ENCODE results near the gene LHX1.

The LHX1 gene

GRCh38 chr17:36935671-36936454 lies 1.4 kb upstream of the LHX1 start:
- ATAC-seq, result peak; percentile 15

GRCh38 chr17:36936455-36937000 lies 747 bp upstream of the LHX1 start:
- ATAC-seq, result no peak
- TF ChIP-seq ISL1 (CRISPR knock-in tag; IDR thresholded peaks at IDR 0.05) (no peak), CSDC2 (CRISPR knock-in tag; IDR thresholded peaks at IDR 0.05) (no peak), ESRRG (CRISPR knock-in tag; IDR thresholded peaks at IDR 0.05) (no peak), POU6F1 (CRISPR knock-in tag; IDR thresholded peaks at IDR 0.05; ENCODE audit: borderline replicate concordance, low read depth) (no peak), ZNF565 (CRISPR knock-in tag; conservative IDR thresholded peaks at IDR 0.05; ENCODE audit: low read depth) (no peak)

More at GRCh38 chr17:36935671-36936454, 1.4 kb upstream of the LHX1 start:
- TF ChIP-seq ZC3H10 (CRISPR knock-in tag; IDR thresholded peaks at IDR 0.05) (no peak), ZNF70 (CRISPR knock-in tag; IDR thresholded peaks at IDR 0.05) (no peak), POU6F1 (CRISPR knock-in tag; IDR thresholded peaks at IDR 0.05; ENCODE audit: borderline replicate concordance, low read depth) (no peak), ZFP30 (CRISPR knock-in tag; IDR thresholded peaks at IDR 0.05) (no peak), CSDC2 (CRISPR knock-in tag; IDR thresholded peaks at IDR 0.05) (no peak), GLIS3 (CRISPR knock-in tag; IDR thresholded peaks at IDR 0.05) (no peak), ZFP3 (CRISPR knock-in tag; IDR thresholded peaks at IDR 0.05) (no peak), ZNF8 (CRISPR knock-in tag; IDR thresholded peaks at IDR 0.05) (no peak), OSR1 (CRISPR knock-in tag; IDR thresholded peaks at IDR 0.05) (no peak), ISL1 (CRISPR knock-in tag; IDR thresholded peaks at IDR 0.05) (no peak), BACH2 (CRISPR knock-in tag; IDR thresholded peaks at IDR 0.05; ENCODE audit: borderline replicate concordance) (no peak), PPARA (CRISPR knock-in tag; IDR thresholded peaks at IDR 0.05; ENCODE audit: borderline replicate concordance) (no peak)

GRCh38 chr17:36937959-36938565 lies 787 bp downstream of the LHX1 start:
- ATAC-seq, result peak; percentile 5; the same call in 1 of the 3 replicates
- TF ChIP-seq GLIS3 (CRISPR knock-in tag; IDR thresholded peaks at IDR 0.05) (no peak), CSRNP3 (CRISPR knock-in tag; IDR thresholded peaks at IDR 0.05) (no peak), ISL1 (CRISPR knock-in tag; IDR thresholded peaks at IDR 0.05) (no peak), ZFP3 (CRISPR knock-in tag; IDR thresholded peaks at IDR 0.05) (no peak)

GRCh38 chr17:36938566-36939051 lies 1.3 kb downstream of the LHX1 start:
- ATAC-seq, result no peak
- TF ChIP-seq ZFP30 (CRISPR knock-in tag; IDR thresholded peaks at IDR 0.05) (no peak), TOX (CRISPR knock-in tag; IDR thresholded peaks at IDR 0.05; ENCODE audit: borderline replicate concordance) (no peak), ZFP3 (CRISPR knock-in tag; IDR thresholded peaks at IDR 0.05) (no peak), RARB (CRISPR knock-in tag; IDR thresholded peaks at IDR 0.05) (no peak)

- no peak for ATAC-seq
- TF ChIP-seq PATZ1 (CRISPR knock-in tag; IDR thresholded peaks at IDR 0.05; ENCODE audit: borderline replicate concordance) (no peak), CSDC2 (CRISPR knock-in tag; IDR thresholded peaks at IDR 0.05) (no peak), ZC3H10 (CRISPR knock-in tag; IDR thresholded peaks at IDR 0.05) (no peak), ZNF70 (CRISPR knock-in tag; IDR thresholded peaks at IDR 0.05) (no peak), ZNF8 (CRISPR knock-in tag; IDR thresholded peaks at IDR 0.05) (no peak), ESRRG (CRISPR knock-in tag; IDR thresholded peaks at IDR 0.05) (no peak), TCF4 (CRISPR knock-in tag; IDR thresholded peaks at IDR 0.05; ENCODE audit: borderline replicate concordance) (no peak), ZFP30 (CRISPR knock-in tag; IDR thresholded peaks at IDR 0.05) (no peak), BACH2 (CRISPR knock-in tag; IDR thresholded peaks at IDR 0.05; ENCODE audit: borderline replicate concordance) (no peak), TSHZ2 (CRISPR knock-in tag; IDR thresholded peaks at IDR 0.05) (no peak), RARB (CRISPR knock-in tag; IDR thresholded peaks at IDR 0.05) (no peak), ZFP3 (CRISPR knock-in tag; IDR thresholded peaks at IDR 0.05) (no peak)
These were observed 2.0 kb downstream of the LHX1 start for GRCh38 chr17:36939052-36939801.
